Measurements from ENCODE around the gene ZDHHC3.

Gene ZDHHC3

DNA sequence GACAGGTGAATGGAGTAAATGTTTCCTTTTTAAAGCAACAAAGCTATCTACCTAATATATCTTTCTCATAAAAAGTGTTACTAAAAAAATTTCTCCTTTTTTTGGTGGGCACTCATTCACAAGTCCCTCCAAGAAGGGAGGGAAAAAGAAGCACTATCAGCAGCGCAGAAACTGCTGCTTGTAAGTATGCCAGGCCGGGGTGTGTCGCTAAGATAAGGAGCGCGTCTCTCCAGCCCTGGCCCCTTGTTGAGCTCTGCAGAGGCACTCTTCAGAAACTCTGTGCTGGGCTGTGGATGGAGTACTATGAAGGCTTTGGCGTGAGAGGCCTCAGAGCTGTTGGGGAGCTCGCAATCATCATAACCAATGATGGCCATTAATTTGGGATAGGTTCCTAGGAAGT, 49.1 kb downstream of the ZDHHC3 start:
- no peak for DNase-seq (ENCODE audit: low spot score)

DNA sequence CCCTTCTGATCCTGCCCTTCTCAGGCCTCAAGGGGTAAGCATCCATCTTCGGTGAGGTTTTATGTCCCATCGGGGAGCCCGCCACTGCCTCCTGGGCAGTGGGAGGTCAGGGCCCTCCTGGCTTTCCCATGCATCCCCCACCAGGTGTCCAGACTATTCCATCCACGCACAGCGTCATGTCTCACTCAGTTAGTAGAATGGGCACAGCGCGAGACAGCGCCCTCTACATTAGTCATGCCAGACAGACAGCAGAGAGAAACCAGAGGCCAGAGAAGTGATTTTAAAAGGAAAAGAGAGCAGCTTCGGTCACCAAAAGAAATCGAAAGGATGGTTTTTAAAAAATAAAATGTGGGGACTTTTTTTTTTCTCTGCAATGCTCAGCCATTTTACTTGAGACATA, 49.8 kb downstream of the ZDHHC3 start:
- DNase-seq (ENCODE audit: low spot score), result no peak

- DNase-seq (ENCODE audit: low spot score), result no peak
Observed at GRCh38 chr3:44924457-44925084, 51.4 kb downstream of the ZDHHC3 start.

- DNase-seq (ENCODE audit: low spot score), result no peak
Observed at GRCh38 chr3:44923632-44924456, 52.1 kb downstream of the ZDHHC3 start.

GRCh38 chr3:44920081-44920480, 55.9 kb downstream of the ZDHHC3 start:
- no peak for DNase-seq (ENCODE audit: low spot score)

- no peak for DNase-seq (ENCODE audit: low spot score)
Observed at GRCh38 chr3:44918581-44918980, 57.4 kb downstream of the ZDHHC3 start.

DNA sequence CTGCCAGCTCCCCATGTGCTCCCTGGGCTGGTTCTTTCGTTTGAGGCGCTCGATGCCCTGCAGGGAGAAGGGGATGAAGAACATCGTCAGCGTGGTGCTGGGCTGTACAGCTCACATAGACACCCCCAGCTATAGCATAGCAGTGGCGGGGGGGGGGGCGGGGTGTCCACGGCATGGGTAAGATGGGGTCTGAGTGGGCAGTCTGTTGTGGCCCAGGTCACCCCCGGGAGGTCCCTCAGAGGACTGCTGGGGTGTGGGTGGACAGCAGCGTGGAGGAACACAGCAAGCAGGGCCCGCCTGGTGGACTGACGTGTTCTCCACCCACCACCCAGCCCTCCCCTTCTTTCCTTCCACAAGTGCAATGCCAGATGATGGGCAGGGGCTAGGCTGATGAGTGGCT, 57.9 kb downstream of the ZDHHC3 start:
- no peak for DNase-seq (ENCODE audit: low spot score)

GRCh38 chr3:44915702-44916438, 60.1 kb downstream of the ZDHHC3 start:
- no peak for DNase-seq (ENCODE audit: low spot score)

DNA sequence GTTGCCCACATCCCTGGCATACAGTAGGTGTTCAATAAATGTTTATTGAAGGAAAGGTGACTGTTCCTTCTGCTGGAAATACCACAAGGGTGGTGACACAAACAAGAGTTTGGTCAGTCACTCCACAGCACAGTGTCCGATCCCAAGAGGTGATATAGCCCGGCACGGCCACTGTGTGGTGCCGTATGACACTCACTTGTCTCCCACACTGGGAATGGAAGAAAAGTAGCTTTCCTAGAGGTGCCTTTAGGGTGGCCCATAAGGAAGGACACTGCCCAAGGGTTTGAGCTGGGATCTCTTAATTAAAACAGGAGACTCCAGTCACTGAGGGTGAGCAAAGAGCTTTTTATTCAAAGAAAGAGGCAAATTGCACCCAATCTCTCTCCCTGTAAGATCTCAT, 61.0 kb downstream of the ZDHHC3 start:
- peak; percentile 38 for DNase-seq (ENCODE audit: low spot score)

DNA sequence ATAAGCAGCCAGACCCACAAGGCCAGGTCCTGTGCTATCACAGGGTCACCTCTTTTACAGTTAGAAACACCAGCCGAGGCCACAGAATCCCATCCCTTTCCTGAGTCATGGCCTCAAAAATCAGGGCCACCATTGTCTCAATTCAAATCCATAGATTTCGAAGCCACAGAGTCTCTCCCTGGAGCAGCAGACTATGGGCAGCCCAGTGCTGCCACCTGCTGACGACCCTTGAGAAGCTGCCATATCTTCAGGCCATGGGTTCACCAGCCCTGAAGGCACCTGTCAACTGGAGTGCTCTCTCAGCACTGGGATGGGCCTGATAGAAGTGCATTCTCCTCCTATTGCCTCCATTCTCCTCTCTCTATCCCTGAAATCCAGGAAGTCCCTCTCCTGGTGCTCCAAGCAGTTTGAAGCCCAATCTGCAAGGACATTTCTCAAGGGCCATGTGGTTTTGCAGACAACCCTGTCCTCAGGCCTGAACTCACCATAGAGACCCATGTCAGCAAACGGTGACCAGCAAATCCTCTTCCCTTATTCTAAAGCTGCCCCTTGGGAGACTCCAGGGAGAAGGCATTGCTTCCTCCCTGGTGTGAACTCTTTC, 62.0 kb downstream of the ZDHHC3 start:
- peak; percentile 73 for DNase-seq (ENCODE audit: low spot score)

GRCh38 chr3:44910693-44911092, 65.3 kb downstream of the ZDHHC3 start:
- no peak for DNase-seq (ENCODE audit: low spot score)

DNA sequence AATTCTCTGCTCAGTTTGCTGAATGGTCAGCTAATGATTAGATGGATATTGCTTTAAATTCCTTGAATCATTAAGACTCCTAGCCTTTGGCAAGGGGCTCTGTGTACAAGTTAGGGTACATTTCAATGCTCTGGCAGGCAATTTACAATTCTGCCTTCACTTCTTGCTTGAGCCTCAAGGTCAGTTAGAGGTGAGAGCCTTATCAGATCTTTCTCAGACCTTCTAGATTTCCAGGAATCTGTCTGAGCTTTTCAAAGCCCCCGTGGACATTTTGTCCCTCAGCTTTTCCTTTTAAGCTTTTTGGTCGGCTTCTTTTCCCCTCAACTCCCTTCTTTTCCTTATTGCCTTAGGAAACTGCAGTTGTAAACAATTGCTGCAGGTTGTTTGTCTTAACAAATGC, 66.9 kb downstream of the ZDHHC3 start:
- no peak for DNase-seq (ENCODE audit: low spot score)

GRCh38 chr3:44907612-44908011, 68.4 kb downstream of the ZDHHC3 start:
- no peak for DNase-seq (ENCODE audit: low spot score)

DNA sequence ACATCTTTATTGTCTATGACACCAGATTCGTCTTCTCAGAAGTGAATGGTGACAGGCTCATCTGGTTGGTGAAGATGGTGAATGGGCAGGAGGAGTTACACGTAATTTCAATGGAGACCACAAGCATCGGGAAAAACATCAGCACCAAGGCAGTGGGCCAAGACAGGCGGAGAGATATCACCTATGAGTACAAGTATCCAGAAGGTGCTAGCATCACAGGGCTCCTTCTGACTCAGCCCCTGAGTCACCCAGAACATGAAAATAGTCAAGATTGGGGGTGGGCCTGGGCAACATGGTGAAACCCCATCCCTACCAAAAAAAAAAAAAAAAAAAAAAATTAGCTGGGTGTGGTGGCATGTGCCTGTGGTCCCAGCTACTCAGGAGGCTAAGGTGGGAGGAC, 69.0 kb downstream of the ZDHHC3 start:
- no peak for DNase-seq (ENCODE audit: low spot score)

DNA sequence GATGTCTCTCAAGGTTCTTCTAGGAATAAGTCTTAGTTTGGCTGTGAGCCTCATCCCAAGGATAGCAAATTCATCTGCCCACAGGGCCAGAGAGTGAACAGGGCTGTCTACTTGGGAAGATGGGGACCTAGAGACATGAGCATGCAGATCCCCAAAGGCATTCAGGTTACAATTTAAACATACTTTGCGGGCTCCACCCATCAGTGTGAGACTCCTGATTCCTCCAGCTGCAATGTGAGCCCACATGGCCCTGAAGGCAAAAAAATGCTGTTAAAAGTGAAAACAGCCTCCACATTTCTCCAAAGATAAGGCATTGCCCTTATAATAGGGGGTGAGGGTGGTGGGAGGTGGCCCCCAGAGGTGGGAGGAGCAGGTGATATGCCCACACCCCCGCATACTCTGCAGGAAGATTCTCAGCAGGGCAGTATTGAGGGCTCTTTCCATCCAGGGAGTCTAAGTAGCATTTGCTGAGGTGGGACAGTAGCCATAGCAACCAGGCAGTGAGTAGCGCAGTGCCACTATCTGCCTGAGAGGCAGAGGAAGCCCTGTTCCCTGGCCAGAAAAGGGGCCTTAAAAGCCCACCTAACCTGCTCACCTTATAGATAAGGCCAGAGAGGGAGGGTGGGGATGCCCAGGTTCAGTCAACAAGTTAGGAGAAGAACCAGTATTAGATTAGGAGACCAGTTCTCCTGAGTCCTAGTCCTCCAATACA, 70.4 kb downstream of the ZDHHC3 start:
- DNase-seq (ENCODE audit: low spot score), result no peak

GRCh38 chr3:44903751-44904150, 72.2 kb downstream of the ZDHHC3 start:
- no peak for DNase-seq (ENCODE audit: low spot score)

DNA sequence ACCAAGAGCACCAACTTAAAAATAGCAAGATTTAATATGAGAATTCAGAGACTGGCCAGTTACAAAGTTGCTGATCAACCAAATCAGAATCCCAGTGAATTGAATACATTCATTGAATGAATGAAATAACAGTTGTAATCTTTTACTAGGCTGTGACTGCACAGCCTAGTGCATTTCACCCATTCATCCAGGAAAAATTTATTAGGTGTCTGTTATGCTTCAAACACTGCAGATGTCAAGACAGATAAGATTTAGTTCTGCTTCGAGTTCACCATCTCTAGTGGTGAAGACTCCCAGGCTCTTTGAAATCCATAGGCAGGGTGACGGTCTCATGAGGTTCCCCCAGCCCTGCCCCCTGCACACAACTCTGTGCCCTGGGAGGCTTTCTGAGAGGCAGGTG, 72.7 kb downstream of the ZDHHC3 start:
- no peak for DNase-seq (ENCODE audit: low spot score)

- no peak for DNase-seq (ENCODE audit: low spot score)
Observed at GRCh38 chr3:44902628-44903027, 73.3 kb downstream of the ZDHHC3 start.

DNA sequence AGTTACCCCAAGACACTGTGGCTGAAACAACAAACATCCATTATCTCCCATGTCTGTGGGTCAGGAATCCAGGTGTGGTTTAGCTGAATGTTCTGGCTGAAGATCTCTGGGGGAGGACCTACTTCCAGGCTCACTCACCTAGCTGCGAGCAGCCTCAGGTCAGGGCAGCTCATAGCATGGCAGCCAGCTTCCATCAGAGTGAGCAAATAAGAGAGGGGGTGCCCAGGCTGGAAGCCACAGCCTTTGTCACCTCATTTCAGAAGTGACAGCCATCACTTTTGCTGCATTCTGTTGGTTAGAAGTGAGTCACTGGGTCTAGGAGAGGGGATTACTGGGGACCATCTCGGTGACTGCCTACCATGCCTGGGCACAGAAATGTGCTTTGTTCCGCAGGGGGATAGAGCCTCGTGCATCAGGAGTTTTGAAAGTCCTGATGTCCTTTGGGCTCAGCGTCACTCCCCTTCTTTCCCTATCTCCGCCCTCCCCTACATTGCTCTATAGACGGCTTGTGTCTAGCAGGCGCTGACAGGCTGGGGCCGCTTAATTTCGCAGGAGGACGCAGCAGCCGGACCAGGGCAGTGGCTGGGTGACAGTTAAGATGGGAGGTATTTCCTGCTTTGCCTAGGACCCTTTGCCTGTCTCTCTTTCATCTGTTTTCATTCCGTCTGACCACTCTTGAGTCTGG, 76.1 kb downstream of the ZDHHC3 start:
- no peak for DNase-seq (ENCODE audit: low spot score)

- no peak for DNase-seq (ENCODE audit: low spot score)
Observed at GRCh38 chr3:44896440-44896839, 79.5 kb downstream of the ZDHHC3 start.

- DNase-seq (ENCODE audit: low spot score), result no peak
Observed at GRCh38 chr3:44894485-44894884, 81.5 kb downstream of the ZDHHC3 start.

Measured in RKO (cell line).